Brain microvascular endothelial cell (primary cell): ENCODE measurements around the gene ZFHX3.

Experiments
- DNase-seq: peaks from one replicate; pipeline ENCODE4 v3.0.0-alpha.2; 2020
- H3K27ac ChIP-seq: fragments of 250-450 bp; sonication (Bioruptor Pico); 2 replicates; pipeline ENCODE4 v1.5.1; 2020; ENCODE audit warnings: mild to moderate bottlenecking, moderate library complexity
- H3K27me3 ChIP-seq: fragments of 250-450 bp; sonication (Bioruptor Pico); replicated peaks from 2 replicates; pipeline ENCODE4 v1.5.1; 2020; ENCODE audit warnings: mild to moderate bottlenecking
- H3K36me3 ChIP-seq: fragments of 250-450 bp; sonication (Bioruptor Pico); replicated peaks from 2 replicates; pipeline ENCODE4 v1.5.1; 2020; ENCODE audit warnings: mild to moderate bottlenecking
- H3K4me3 ChIP-seq: 2 replicates; pipeline ENCODE4 v1.5.1; 2011; ENCODE audit warnings: low read depth, mild to moderate bottlenecking, control low read depth, low read length, moderate library complexity
- in situ Hi-C: cut with HindIII; loops from 2 replicates; pipeline ENCODE4 v1.10.0; 2017; ENCODE audit warnings: low sequenced_read_pairs, low pct_ligation_motif_present
- TF ChIP-seq, protein P1 (sequence below): IDR thresholded peaks from 2 replicates; pipeline ENCODE4 v1.5.1; 2011; ENCODE audit warnings: low read depth, mild to moderate bottlenecking, moderate library complexity, low read length, control low read depth, inconsistent platforms; ENCODE audit errors: missing control alignments

Gene ZFHX3

DNA sequence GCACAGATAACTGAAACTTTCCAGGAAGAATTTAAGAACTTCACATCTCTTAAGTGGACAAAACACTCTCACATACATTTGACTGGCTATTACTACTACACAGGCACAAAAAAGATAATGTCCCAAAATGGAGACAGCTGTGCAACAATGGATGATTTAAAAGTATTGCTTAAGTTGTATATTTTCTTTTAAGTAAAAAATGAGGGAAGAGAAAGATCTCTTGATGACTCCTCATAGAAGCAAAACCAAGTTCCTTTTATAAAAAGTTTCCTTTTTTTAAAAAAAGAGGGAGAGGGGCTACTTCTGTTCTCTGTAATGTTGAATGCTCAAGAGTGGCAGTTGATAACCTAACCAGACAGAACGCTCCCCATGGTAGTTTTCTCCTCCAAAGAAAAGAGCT, 195.5 kb downstream of the ZFHX3 start:
- no peak for DNase-seq
- TF ChIP-seq, protein P1, sequence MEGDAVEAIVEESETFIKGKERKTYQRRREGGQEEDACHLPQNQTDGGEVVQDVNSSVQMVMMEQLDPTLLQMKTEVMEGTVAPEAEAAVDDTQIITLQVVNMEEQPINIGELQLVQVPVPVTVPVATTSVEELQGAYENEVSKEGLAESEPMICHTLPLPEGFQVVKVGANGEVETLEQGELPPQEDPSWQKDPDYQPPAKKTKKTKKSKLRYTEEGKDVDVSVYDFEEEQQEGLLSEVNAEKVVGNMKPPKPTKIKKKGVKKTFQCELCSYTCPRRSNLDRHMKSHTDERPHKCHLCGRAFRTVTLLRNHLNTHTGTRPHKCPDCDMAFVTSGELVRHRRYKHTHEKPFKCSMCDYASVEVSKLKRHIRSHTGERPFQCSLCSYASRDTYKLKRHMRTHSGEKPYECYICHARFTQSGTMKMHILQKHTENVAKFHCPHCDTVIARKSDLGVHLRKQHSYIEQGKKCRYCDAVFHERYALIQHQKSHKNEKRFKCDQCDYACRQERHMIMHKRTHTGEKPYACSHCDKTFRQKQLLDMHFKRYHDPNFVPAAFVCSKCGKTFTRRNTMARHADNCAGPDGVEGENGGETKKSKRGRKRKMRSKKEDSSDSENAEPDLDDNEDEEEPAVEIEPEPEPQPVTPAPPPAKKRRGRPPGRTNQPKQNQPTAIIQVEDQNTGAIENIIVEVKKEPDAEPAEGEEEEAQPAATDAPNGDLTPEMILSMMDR: no peak
- H3K36me3 ChIP-seq: no peaks in the 10 kb centered on the region
- H3K4me3 ChIP-seq: no peak overlapping the region
- H3K27me3 ChIP-seq: no peaks in the 10 kb centered on the region
- H3K27ac ChIP-seq: no peak overlapping the region
- in situ Hi-C loops: no loop called here

DNA sequence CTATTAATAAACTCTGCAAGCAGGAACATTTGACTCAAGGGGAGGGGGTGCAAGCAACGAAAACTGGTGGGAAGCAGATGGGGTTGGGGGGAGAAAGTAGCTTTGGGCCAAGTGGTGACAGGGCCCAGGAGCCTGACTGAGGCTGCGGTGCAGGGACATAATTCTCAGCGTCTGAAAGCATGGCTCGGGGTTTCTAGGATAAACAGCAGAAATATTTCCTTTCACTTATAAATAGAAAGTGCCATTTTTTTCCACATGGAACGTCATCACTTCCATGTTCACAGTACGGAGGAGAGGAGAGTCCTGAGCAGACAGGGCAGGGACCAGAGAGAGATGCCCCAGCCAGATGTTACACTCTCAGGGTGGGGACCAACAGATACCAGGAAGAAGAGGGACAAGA, 197.1 kb downstream of the ZFHX3 start:
- TF ChIP-seq, protein P1: no peak
- peak; percentile 66 for DNase-seq
- Histone ChIP-seq H3K27ac (peak overlapping the region; percentile 80), H3K27me3 (no peaks in the 10 kb centered on the region), H3K36me3 (no peaks in the 10 kb centered on the region), H3K4me3 (no peak overlapping the region)
- in situ Hi-C loops: no loop called here

DNA sequence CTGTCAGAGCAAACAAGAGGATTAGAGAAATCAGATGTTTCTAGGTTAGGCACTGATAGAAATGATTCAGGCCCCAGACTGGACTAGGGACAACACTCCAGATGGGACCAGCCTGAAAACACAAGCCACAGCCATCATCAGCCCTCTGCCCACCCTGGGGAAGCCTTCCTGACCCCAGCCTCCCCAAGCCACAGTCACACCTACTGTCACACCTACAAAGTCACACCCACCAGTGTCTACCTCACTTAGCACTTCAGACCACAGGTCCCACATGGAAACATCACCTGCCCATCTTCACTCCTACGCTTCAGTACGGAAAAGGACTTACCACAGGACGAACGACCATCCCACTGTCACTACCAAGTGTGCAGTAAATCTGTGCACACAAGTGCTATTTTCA, 197.9 kb downstream of the ZFHX3 start:
- Histone ChIP-seq H3K4me3 (no peak overlapping the region), H3K36me3 (no peaks in the 10 kb centered on the region), H3K27me3 (no peaks in the 10 kb centered on the region), H3K27ac (peak overlapping the region; percentile 80)
- TF ChIP-seq, protein P1: no peak
- DNase-seq: no peak
- in situ Hi-C loops: no loop called here

DNA sequence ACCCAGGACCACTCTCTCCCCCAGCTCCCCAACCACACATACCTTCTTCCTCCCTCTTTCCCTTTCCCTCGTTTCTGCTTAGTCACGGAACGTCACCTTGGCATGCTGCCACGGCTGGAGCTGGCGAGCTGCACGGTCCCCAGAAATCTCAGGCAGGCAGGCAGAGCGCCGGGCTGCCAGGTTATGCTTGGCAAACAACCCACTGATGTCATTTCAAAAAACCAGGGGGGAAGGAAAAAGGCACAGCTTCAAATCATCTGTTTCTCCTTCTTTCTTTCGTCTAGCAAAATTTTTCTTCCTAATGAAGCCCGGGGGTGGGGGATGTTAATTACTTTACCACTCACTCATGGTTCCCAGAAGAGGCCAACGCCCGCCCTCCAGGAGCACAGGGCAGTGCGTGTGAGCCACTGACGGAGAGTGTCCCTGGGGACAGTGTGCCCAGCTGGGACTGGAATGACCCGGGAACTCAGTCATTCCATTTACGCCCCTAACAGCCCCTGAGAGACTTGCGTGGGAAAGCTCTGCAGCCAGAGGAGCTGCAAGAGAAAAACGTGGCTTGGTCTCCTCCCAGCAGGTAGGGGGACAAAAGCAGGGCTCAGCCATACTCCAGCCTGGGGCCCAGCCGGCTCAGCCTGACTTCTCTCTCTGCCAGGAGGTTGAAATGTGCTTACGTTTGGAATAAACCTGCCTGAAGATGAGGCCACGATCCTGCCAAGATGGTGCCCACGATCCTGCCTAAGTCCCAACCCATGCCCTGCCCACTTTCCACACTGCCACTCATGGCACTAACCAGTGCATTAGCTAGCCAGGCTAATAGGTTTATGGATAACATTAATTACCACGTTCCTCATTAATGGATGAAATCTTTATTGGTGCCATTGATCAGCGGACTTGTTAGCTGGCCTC, 198.9 kb downstream of the ZFHX3 start:
- DNase-seq: peak; percentile 85
- peak overlapping the region; percentile 61 for H3K27ac ChIP-seq
- H3K27me3 ChIP-seq: no peaks in the 10 kb centered on the region
- H3K4me3 ChIP-seq: peak overlapping the region; percentile 1
- TF ChIP-seq, protein P1: peak; percentile 32
- H3K36me3 ChIP-seq: no peaks in the 10 kb centered on the region
- in situ Hi-C loops: loop anchor here (25.0 kb wide), 1 partner anchor 363 kb away; no protein-coding TSS in a partner anchor

DNA sequence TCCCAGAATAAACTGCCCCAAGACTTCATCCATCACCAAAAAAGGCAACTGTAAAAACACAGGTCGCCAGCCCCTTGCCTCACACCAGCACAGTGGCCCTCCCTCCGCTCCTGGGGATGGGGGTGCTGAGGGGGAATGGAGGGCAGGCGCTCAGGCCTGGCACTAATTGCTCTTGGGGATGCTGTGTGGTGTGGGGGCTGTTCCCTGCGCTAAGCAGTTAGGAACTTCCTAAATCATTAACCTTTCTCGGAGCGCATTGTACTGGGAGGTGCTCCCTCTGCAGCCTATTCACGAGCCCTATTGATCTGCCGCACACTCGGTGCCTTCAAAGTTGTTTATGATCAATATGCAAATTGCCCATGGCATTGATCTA, 199.9 kb downstream of the ZFHX3 start:
- H3K4me3 ChIP-seq: no peak overlapping the region
- H3K36me3 ChIP-seq: no peaks in the 10 kb centered on the region
- peak overlapping the region; percentile 61 for H3K27ac ChIP-seq
- in situ Hi-C loops: loop anchor here (25.0 kb wide), 1 partner anchor 364 kb away; no protein-coding TSS in a partner anchor
- TF ChIP-seq, protein P1: no peak
- H3K27me3 ChIP-seq: no peaks in the 10 kb centered on the region
- no peak for DNase-seq
